ENCODE measurements around the gene VAV2.

VAV2 gene

GRCh38 chr9:133846483-133847090 is 145.5 kb downstream of the VAV2 start:
- no peak for DNase-seq
- ChIA-PET POLR2A (no interaction called here), CTCF (interaction anchor here (0.9 kb wide), 1 partner anchor 53 kb away, joined by 3 read pairs; no protein-coding TSS in a partner anchor)
- 98% methylated on average over 16 of the region's 18 CpGs for WGBS (ENCODE audit: insufficient coverage)
- no peaks in the 10 kb centered on the region for H3K36me3 ChIP-seq (ENCODE audit: control insufficient read depth in 4 of 4, insufficient read depth in 4 of 4, low read length in 3 of 4)
- no peaks in the 10 kb centered on the region for H3K27me3 ChIP-seq (replicated peaks in 2 of 5; ENCODE audit: control insufficient read depth in 4 of 5, insufficient read depth in 5 of 5, low read length in 4 of 5)
- no peak overlapping the region for H3K4me3 ChIP-seq (ENCODE audit: control insufficient read depth in 1 of 7, extremely low read depth in 1 of 7, insufficient read depth in 4 of 7, low read depth in 2 of 7, low read length in 6 of 7)
- H3K4me1 ChIP-seq (ENCODE audit: control extremely low read depth in 1 of 4, control insufficient read depth in 4 of 4, insufficient read depth in 4 of 4, low read length in 3 of 4): peaks cover 0 to 29% (median 26%) of the 10 kb centered on the region in 4 experiments
- H3K9me3 ChIP-seq (ENCODE audit: control extremely low read depth in 1 of 5, control insufficient read depth in 4 of 5, insufficient read depth in 2 of 5, low read depth in 1 of 5, low read length in 4 of 5): no peaks in the 10 kb centered on the region
- H3K27ac ChIP-seq (ENCODE audit: insufficient read depth in 1 of 2, low read depth in 1 of 2, low read length in 2 of 2, poor library complexity in 1 of 2, severe bottlenecking in 2 of 2): no peak overlapping the region

DNA sequence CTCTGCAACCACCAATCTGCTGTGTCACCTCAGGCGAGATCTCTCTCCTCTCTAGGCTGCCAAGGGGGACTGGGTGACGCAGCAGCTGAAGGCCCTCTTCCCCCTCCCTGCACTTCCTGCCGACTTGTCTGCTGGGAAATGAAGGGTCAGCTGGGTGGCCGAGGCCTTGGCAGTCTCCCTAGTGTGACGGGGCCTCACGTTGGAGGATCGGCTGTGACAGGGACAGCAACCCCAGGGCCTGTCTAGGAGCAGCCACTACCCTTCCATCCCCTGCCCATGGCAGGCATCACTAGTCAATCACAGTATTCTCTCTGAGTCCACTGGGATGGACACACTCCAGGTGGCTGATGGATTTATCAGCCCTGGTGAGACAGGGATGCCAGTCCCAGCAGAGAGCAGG is 146.7 kb downstream of the VAV2 start:
- peak; percentile 53 to 85 (median 82) for DNase-seq
- no peaks in the 10 kb centered on the region for H3K27me3 ChIP-seq (replicated peaks in 2 of 5; ENCODE audit: control insufficient read depth in 4 of 5, insufficient read depth in 5 of 5, low read length in 4 of 5)
- H3K9me3 ChIP-seq (ENCODE audit: control extremely low read depth in 1 of 5, control insufficient read depth in 4 of 5, insufficient read depth in 2 of 5, low read depth in 1 of 5, low read length in 4 of 5): no peaks in the 10 kb centered on the region
- ChIA-PET POLR2A (no interaction called here), CTCF (interaction anchor here (0.6 to 1.3 kb wide), 3 partner anchors 16 to 149 kb away, joined by 3 read pairs; no protein-coding TSS in a partner anchor)
- peak overlapping the region in 4 of 7 experiments; percentile 60 to 73 (median 68) for H3K4me3 ChIP-seq (ENCODE audit: control insufficient read depth in 1 of 7, extremely low read depth in 1 of 7, insufficient read depth in 4 of 7, low read depth in 2 of 7, low read length in 6 of 7)
- peak overlapping the region in 1 of 2 experiments; percentile 44 for H3K27ac ChIP-seq (ENCODE audit: insufficient read depth in 1 of 2, low read depth in 1 of 2, low read length in 2 of 2, poor library complexity in 1 of 2, severe bottlenecking in 2 of 2)
- 0% methylated on average over 5 of the region's 7 CpGs for WGBS (ENCODE audit: insufficient coverage)
- no peaks in the 10 kb centered on the region for H3K36me3 ChIP-seq (ENCODE audit: control insufficient read depth in 4 of 4, insufficient read depth in 4 of 4, low read length in 3 of 4)
- peaks cover 0 to 29% (median 26%) of the 10 kb centered on the region in 4 experiments for H3K4me1 ChIP-seq (ENCODE audit: control extremely low read depth in 1 of 4, control insufficient read depth in 4 of 4, insufficient read depth in 4 of 4, low read length in 3 of 4)

DNA sequence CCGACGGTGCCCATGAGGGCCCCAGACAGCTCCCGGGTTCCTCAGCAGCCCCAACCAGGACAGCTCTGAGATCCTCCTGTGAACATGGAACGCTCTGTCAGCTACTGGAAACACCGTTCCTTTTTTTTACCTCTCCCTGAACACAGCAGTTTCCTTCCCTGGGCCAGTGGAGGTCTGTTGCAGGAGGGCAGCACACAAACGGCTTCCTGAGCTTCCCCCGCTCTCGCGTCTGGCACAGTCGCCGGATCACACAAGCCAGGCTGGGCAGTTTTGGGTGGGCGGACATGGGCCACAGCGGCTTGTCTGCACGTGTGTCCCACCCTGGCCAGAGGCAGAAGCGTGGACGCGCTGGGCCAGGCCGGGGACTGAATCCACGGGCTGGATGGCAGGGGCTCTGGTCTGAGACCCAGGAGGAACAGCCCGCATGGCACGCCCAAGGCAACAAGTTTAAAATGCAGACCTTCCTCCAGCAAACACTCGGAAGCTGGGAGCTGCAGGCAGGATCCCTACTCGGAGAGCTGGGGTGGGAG is 147.2 kb downstream of the VAV2 start:
- no peaks in the 10 kb centered on the region for H3K36me3 ChIP-seq (ENCODE audit: control insufficient read depth in 4 of 4, insufficient read depth in 4 of 4, low read length in 3 of 4)

GRCh38 chr9:133844398-133844784 is 147.7 kb downstream of the VAV2 start:
- Histone ChIP-seq H3K4me1 (ENCODE audit: control extremely low read depth in 1 of 4, control insufficient read depth in 4 of 4, insufficient read depth in 4 of 4, low read length in 3 of 4) (peaks cover 0 to 32% (median 26%) of the 10 kb centered on the region in 4 experiments), H3K27me3 (replicated peaks in 2 of 5; ENCODE audit: control insufficient read depth in 4 of 5, insufficient read depth in 5 of 5, low read length in 4 of 5) (no peaks in the 10 kb centered on the region), H3K9me3 (ENCODE audit: control extremely low read depth in 1 of 5, control insufficient read depth in 4 of 5, insufficient read depth in 2 of 5, low read depth in 1 of 5, low read length in 4 of 5) (no peaks in the 10 kb centered on the region), H3K4me3 (ENCODE audit: control insufficient read depth in 1 of 7, extremely low read depth in 1 of 7, insufficient read depth in 4 of 7, low read depth in 2 of 7, low read length in 6 of 7) (peak overlapping the region in 4 of 7 experiments; percentile 60 to 73 (median 68)), H3K36me3 (ENCODE audit: control insufficient read depth in 4 of 4, insufficient read depth in 4 of 4, low read length in 3 of 4) (no peaks in the 10 kb centered on the region), H3K27ac (ENCODE audit: insufficient read depth in 1 of 2, low read depth in 1 of 2, low read length in 2 of 2, poor library complexity in 1 of 2, severe bottlenecking in 2 of 2) (peak overlapping the region in 1 of 2 experiments; percentile 44)
- CTCF ChIA-PET: interaction anchor here (1.1 to 1.3 kb wide), 3 partner anchors 15 to 150 kb away, joined by 3 read pairs; no protein-coding TSS in a partner anchor
- WGBS (ENCODE audit: insufficient coverage): 82% methylated on average over 7 of the region's 7 CpGs
- POLR2A ChIA-PET: no interaction called here
- DNase-seq: peak in 2 of 3 donors; percentile 45 to 49

More for the DNA sequence above, 147.2 kb downstream of the VAV2 start:
- peak overlapping the region in 5 of 7 experiments; percentile 16 to 73 (median 66) for H3K4me3 ChIP-seq (ENCODE audit: control insufficient read depth in 1 of 7, extremely low read depth in 1 of 7, insufficient read depth in 4 of 7, low read depth in 2 of 7, low read length in 6 of 7)
- H3K27me3 ChIP-seq (replicated peaks in 2 of 5; ENCODE audit: control insufficient read depth in 4 of 5, insufficient read depth in 5 of 5, low read length in 4 of 5): no peaks in the 10 kb centered on the region
- CTCF ChIA-PET: interaction anchor here (0.6 to 1.3 kb wide), 4 partner anchors 16 to 150 kb away, joined by 3 read pairs; no protein-coding TSS in a partner anchor
- peak overlapping the region in 1 of 2 experiments; percentile 44 for H3K27ac ChIP-seq (ENCODE audit: insufficient read depth in 1 of 2, low read depth in 1 of 2, low read length in 2 of 2, poor library complexity in 1 of 2, severe bottlenecking in 2 of 2)
- POLR2A ChIA-PET: no interaction called here
- whole genome bisulfite sequencing (ENCODE audit: insufficient coverage): 7% methylated on average over 19 of the region's 23 CpGs
- H3K4me1 ChIP-seq (ENCODE audit: control extremely low read depth in 1 of 4, control insufficient read depth in 4 of 4, insufficient read depth in 4 of 4, low read length in 3 of 4): peaks cover 0 to 30% (median 26%) of the 10 kb centered on the region in 4 experiments
- H3K9me3 ChIP-seq (ENCODE audit: control extremely low read depth in 1 of 5, control insufficient read depth in 4 of 5, insufficient read depth in 2 of 5, low read depth in 1 of 5, low read length in 4 of 5): no peaks in the 10 kb centered on the region
- peak; percentile 31 to 59 (median 57) for DNase-seq

DNA sequence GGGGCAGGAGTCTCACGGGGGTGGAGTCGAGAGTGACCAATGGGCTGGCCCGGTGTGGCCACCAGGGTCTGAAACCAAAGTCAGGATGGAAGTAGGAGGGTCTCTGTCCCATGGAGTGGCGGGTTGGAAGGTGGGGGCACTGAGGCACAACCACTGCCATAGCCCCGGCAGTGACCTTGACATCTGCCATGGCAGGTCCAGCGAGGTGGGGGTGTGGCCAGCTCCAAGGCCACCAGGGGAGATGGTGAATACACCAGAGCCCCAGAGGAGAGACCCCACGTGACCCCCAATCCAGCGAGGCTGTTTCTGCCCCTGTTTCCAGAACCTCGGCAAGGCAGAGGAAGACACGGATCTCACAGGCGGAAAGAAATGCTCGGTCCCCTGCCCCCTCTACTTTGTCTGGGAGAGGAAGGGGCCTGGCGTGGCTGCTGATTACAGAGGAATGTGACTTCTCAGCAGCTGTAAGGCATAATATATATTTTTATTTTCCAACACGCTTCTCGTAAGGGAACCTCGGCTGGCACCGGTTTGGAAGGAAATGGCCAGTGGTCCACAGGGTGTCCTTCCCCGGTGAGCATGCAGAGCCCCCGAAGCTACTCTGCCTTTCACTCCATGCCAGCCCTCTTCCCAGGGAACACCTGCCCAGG is 148.2 kb downstream of the VAV2 start:
- H3K27me3 ChIP-seq (replicated peaks in 2 of 5; ENCODE audit: control insufficient read depth in 4 of 5, insufficient read depth in 5 of 5, low read length in 4 of 5): no peaks in the 10 kb centered on the region
- no peaks in the 10 kb centered on the region for H3K9me3 ChIP-seq (ENCODE audit: control extremely low read depth in 1 of 5, control insufficient read depth in 4 of 5, insufficient read depth in 2 of 5, low read depth in 1 of 5, low read length in 4 of 5)
- peak overlapping the region in 1 of 2 experiments; percentile 44 for H3K27ac ChIP-seq (ENCODE audit: insufficient read depth in 1 of 2, low read depth in 1 of 2, low read length in 2 of 2, poor library complexity in 1 of 2, severe bottlenecking in 2 of 2)
- peaks cover 0 to 32% (median 26%) of the 10 kb centered on the region in 4 experiments for H3K4me1 ChIP-seq (ENCODE audit: control extremely low read depth in 1 of 4, control insufficient read depth in 4 of 4, insufficient read depth in 4 of 4, low read length in 3 of 4)
- CTCF ChIA-PET: interaction anchor here (1.0 to 1.1 kb wide), 4 partner anchors 15 to 149 kb away, joined by 3 to 4 read pairs (median 3); no protein-coding TSS in a partner anchor
- H3K36me3 ChIP-seq (ENCODE audit: control insufficient read depth in 4 of 4, insufficient read depth in 4 of 4, low read length in 3 of 4): no peaks in the 10 kb centered on the region
- 98% methylated on average over 16 of the region's 19 CpGs for WGBS (ENCODE audit: insufficient coverage)
- POLR2A ChIA-PET: no interaction called here
- no peak for DNase-seq
- H3K4me3 ChIP-seq (ENCODE audit: control insufficient read depth in 1 of 7, extremely low read depth in 1 of 7, insufficient read depth in 4 of 7, low read depth in 2 of 7, low read length in 6 of 7): peak overlapping the region in 1 of 7 experiments; percentile 66

- CTCF ChIA-PET: interaction anchor here (1.0 to 1.1 kb wide), 2 partner anchors 27 to 53 kb away, joined by 3 to 4 read pairs; no protein-coding TSS in a partner anchor
- Histone ChIP-seq H3K4me1 (ENCODE audit: control extremely low read depth in 1 of 4, control insufficient read depth in 4 of 4, insufficient read depth in 4 of 4, low read length in 3 of 4) (peaks cover 0 to 32% (median 26%) of the 10 kb centered on the region in 4 experiments), H3K9me3 (ENCODE audit: control extremely low read depth in 1 of 5, control insufficient read depth in 4 of 5, insufficient read depth in 2 of 5, low read depth in 1 of 5, low read length in 4 of 5) (no peaks in the 10 kb centered on the region), H3K27me3 (replicated peaks in 2 of 5; ENCODE audit: control insufficient read depth in 4 of 5, insufficient read depth in 5 of 5, low read length in 4 of 5) (no peaks in the 10 kb centered on the region), H3K4me3 (ENCODE audit: control insufficient read depth in 1 of 7, extremely low read depth in 1 of 7, insufficient read depth in 4 of 7, low read depth in 2 of 7, low read length in 6 of 7) (no peak overlapping the region), H3K27ac (ENCODE audit: insufficient read depth in 1 of 2, low read depth in 1 of 2, low read length in 2 of 2, poor library complexity in 1 of 2, severe bottlenecking in 2 of 2) (no peak overlapping the region), H3K36me3 (ENCODE audit: control insufficient read depth in 4 of 4, insufficient read depth in 4 of 4, low read length in 3 of 4) (no peaks in the 10 kb centered on the region)
- POLR2A ChIA-PET: no interaction called here
- DNase-seq: no peak
- 100% methylated on average over 3 of the region's 5 CpGs for whole genome bisulfite sequencing (ENCODE audit: insufficient coverage)
Observed at GRCh38 chr9:133843250-133843649, 148.9 kb downstream of the VAV2 start.

Measured in common myeloid progenitor, CD34-positive (primary cell).